Activated CD4-positive, alpha-beta memory T cell treated with anti-CD3 and anti-CD28 coated beads, Interleukin-2, amount 10 ng/mL, durations not matched to agents 7 days and 5 days (primary cell): Measurements from ENCODE around the gene CAVIN1. TPM values are rescaled to one million over a fixed set of nuclear protein-coding genes. Genes with fewer than 3 reads are reported as not detected.
A peak's percentile ranks its signal among the peaks of the same experiment; 100 is the strongest.
"Not testable (repeated sequence)": the region's sequence is repeated elsewhere in the genome, so short reads cannot be mapped to it uniquely, and the experiment has no call there.

ENCODE experiments used
- CTCF ChIA-PET: fragments of 350-600 bp; sonication (Branson Sonifier 250); formaldehyde crosslinking; loops from one replicate; lab custom pipeline; 2021; ENCODE audit warnings: antibody characterized with exemption, inconsistent platforms; lab: Charles Lee
- POLR2A ChIA-PET: fragments of 350-600 bp; sonication (Branson Sonifier 250); formaldehyde crosslinking; loops from one replicate; lab custom pipeline; 2021; ENCODE audit warnings: antibody characterized with exemption; lab: Charles Lee
- DNase-seq: peaks from one replicate; pipeline ENCODE4 v3.0.0-alpha.2; 2020
- H3K27ac Mint-ChIP-seq: one replicate; pipeline ENCODE4 v1.8.0; 2021; ENCODE audit warnings: mild to moderate bottlenecking, mixed read lengths
- H3K27me3 Mint-ChIP-seq: one replicate; pipeline ENCODE4 v1.8.0; 2021; ENCODE audit warnings: mixed read lengths
- H3K36me3 Mint-ChIP-seq: one replicate; pipeline ENCODE4 v1.8.0; 2021; ENCODE audit warnings: low read depth, mixed read lengths
- H3K4me1 Mint-ChIP-seq: one replicate; pipeline ENCODE4 v1.8.0; 2021; ENCODE audit warnings: mixed read lengths
- H3K4me3 Mint-ChIP-seq: one replicate; pipeline ENCODE4 v1.8.0; 2021; ENCODE audit warnings: mild to moderate bottlenecking, mixed read lengths
- H3K9me3 Mint-ChIP-seq: one replicate; pipeline ENCODE4 v1.8.0; 2021; ENCODE audit warnings: mixed read lengths
- total RNA-seq, 2 experiments: library from RNA; stranded (reverse); gene quantifications; one replicate each; pipeline ENCODE4 v1.2.3, GENCODE V29; 2021

CAVIN1 gene
- total RNA-seq, 2 experiments from 2014 or later: 1.0 to 1.1 TPM

GRCh38 chr17:42386777-42387657 is 36.0 kb downstream of the CAVIN1 start:
- CTCF ChIA-PET: no interaction called here
- Mint-ChIP-seq H3K27ac (peak overlapping the region; percentile 98), H3K27me3 (no peaks in the 10 kb centered on the region), H3K4me1 (peaks cover 47% of the 10 kb centered on the region), H3K4me3 (peak overlapping the region; percentile 90), H3K9me3 (no peaks in the 10 kb centered on the region), H3K36me3 (peaks cover 24% of the 10 kb centered on the region)
- POLR2A ChIA-PET: interaction anchor here (1.2 to 2.8 kb wide), 3 partner anchors 8 to 117 kb away, joined by 3 to 38 read pairs (median 32); no protein-coding TSS in a partner anchor
- DNase-seq: no peak

- DNase-seq: no peak
- H3K4me3 Mint-ChIP-seq: no peak overlapping the region
- H3K36me3 Mint-ChIP-seq: peaks cover 30% of the 10 kb centered on the region
- no peaks in the 10 kb centered on the region for H3K9me3 Mint-ChIP-seq
- H3K27ac Mint-ChIP-seq: no peak overlapping the region
- peaks cover 57% of the 10 kb centered on the region for H3K4me1 Mint-ChIP-seq
- ChIA-PET POLR2A (no interaction called here), CTCF (interaction anchor here (0.7 kb wide), 1 partner anchor 433 kb away, joined by 3 read pairs; no protein-coding TSS in a partner anchor)
- no peaks in the 10 kb centered on the region for H3K27me3 Mint-ChIP-seq
These were observed 41.2 kb downstream of the CAVIN1 start for GRCh38 chr17:42381898-42382297.

GRCh38 chr17:42380935-42381334 is 42.1 kb downstream of the CAVIN1 start:
- Mint-ChIP-seq H3K36me3 (peaks cover 24% of the 10 kb centered on the region), H3K9me3 (no peaks in the 10 kb centered on the region), H3K27me3 (no peaks in the 10 kb centered on the region), H3K4me3 (no peak overlapping the region), H3K4me1 (peaks cover 50% of the 10 kb centered on the region), H3K27ac (no peak overlapping the region)
- CTCF ChIA-PET: interaction anchor here (1.1 kb wide), 1 partner anchor 57 kb away, joined by 6 read pairs; no protein-coding TSS in a partner anchor
- no peak for DNase-seq
- POLR2A ChIA-PET: interaction anchor here (4.0 kb wide), 1 partner anchor 8 kb away, joined by 38 read pairs; the partner anchor contains the start of gene STAT3

- Mint-ChIP-seq H3K4me3 (peak overlapping the region; percentile 75), H3K4me1 (peaks cover 50% of the 10 kb centered on the region), H3K9me3 (no peaks in the 10 kb centered on the region), H3K36me3 (peaks cover 19% of the 10 kb centered on the region), H3K27me3 (no peaks in the 10 kb centered on the region), H3K27ac (peak overlapping the region; percentile 63)
- DNase-seq: no peak
- ChIA-PET CTCF (interaction anchor here (0.6 to 1.3 kb wide), 7 partner anchors 9 to 148 kb away, joined by 3 to 4 read pairs (median 3); partner anchors contain the start of gene STAT3), POLR2A (interaction anchor here (0.9 to 4.0 kb wide), 4 partner anchors 9 to 90 kb away, joined by 3 to 38 read pairs (median 5); partner anchors contain the start of gene STAT3)
These were observed 44.0 kb downstream of the CAVIN1 start for GRCh38 chr17:42378959-42379594.

GRCh38 chr17:42378359-42378958 is 44.6 kb downstream of the CAVIN1 start:
- POLR2A ChIA-PET: interaction anchor here (1.3 to 4.0 kb wide), 3 partner anchors 10 to 12 kb away, joined by 5 to 38 read pairs (median 5); partner anchors contain the start of gene STAT3
- peak overlapping the region; percentile 63 for H3K27ac Mint-ChIP-seq
- CTCF ChIA-PET: interaction anchor here (0.8 to 1.3 kb wide), 4 partner anchors 10 to 38 kb away, joined by 3 to 4 read pairs (median 3); partner anchors contain the start of gene STAT3
- no peaks in the 10 kb centered on the region for H3K9me3 Mint-ChIP-seq
- H3K27me3 Mint-ChIP-seq: no peaks in the 10 kb centered on the region
- DNase-seq: no peak
- H3K4me1 Mint-ChIP-seq: peaks cover 51% of the 10 kb centered on the region
- peak overlapping the region; percentile 75 for H3K4me3 Mint-ChIP-seq
- peaks cover 17% of the 10 kb centered on the region for H3K36me3 Mint-ChIP-seq

- no peak overlapping the region for H3K4me3 Mint-ChIP-seq
- CTCF ChIA-PET: interaction anchor here (0.7 to 1.0 kb wide), 3 partner anchors 144 to 204 kb away, joined by 3 to 5 read pairs (median 3); partner anchors contain the start of gene PSMC3IP
- H3K4me1 Mint-ChIP-seq: peaks cover 37% of the 10 kb centered on the region
These were observed 49.2 kb downstream of the CAVIN1 start for GRCh38 chr17:42373896-42374295.

GRCh38 chr17:42372142-42372541 is 50.9 kb downstream of the CAVIN1 start:
- peaks cover 22% of the 10 kb centered on the region for H3K36me3 Mint-ChIP-seq
- CTCF ChIA-PET: interaction anchor here (0.8 kb wide), 1 partner anchor 13 kb away, joined by 3 read pairs; no protein-coding TSS in a partner anchor
- no peaks in the 10 kb centered on the region for H3K27me3 Mint-ChIP-seq
- peaks cover 31% of the 10 kb centered on the region for H3K4me1 Mint-ChIP-seq
- POLR2A ChIA-PET: no interaction called here
- H3K9me3 Mint-ChIP-seq: no peaks in the 10 kb centered on the region
- no peak overlapping the region for H3K4me3 Mint-ChIP-seq
- H3K27ac Mint-ChIP-seq: no peak overlapping the region
- DNase-seq: no peak

More at GRCh38 chr17:42373896-42374295, 49.2 kb downstream of the CAVIN1 start:
- no peak for DNase-seq
- POLR2A ChIA-PET: interaction anchor here (1.0 to 1.9 kb wide), 2 partner anchors 15 to 37 kb away, joined by 3 to 5 read pairs; partner anchors contain the start of gene STAT3
- Mint-ChIP-seq H3K36me3 (peaks cover 27% of the 10 kb centered on the region), H3K27ac (no peak overlapping the region), H3K9me3 (no peaks in the 10 kb centered on the region), H3K27me3 (no peaks in the 10 kb centered on the region)

- Mint-ChIP-seq H3K4me1 (peaks cover 43% of the 10 kb centered on the region), H3K36me3 (peaks cover 31% of the 10 kb centered on the region)
- H3K4me3 Mint-ChIP-seq, H3K27me3 Mint-ChIP-seq, DNase-seq, H3K9me3 Mint-ChIP-seq, H3K27ac Mint-ChIP-seq: not testable (repeated sequence)
- ChIA-PET CTCF (interaction anchor here (1.9 kb wide), 1 partner anchor 38 kb away, joined by 6 read pairs; no protein-coding TSS in a partner anchor), POLR2A (interaction anchor here (1.8 kb wide), 1 partner anchor 10 kb away, joined by 5 read pairs; no protein-coding TSS in a partner anchor)
These were observed 54.1 kb downstream of the CAVIN1 start for GRCh38 chr17:42368797-42369561.

- H3K27ac Mint-ChIP-seq, DNase-seq, H3K9me3 Mint-ChIP-seq, H3K4me3 Mint-ChIP-seq, H3K27me3 Mint-ChIP-seq: not testable (repeated sequence)
- CTCF ChIA-PET: interaction anchor here (1.9 kb wide), 1 partner anchor 38 kb away, joined by 6 read pairs; no protein-coding TSS in a partner anchor
- Mint-ChIP-seq H3K36me3 (peaks cover 35% of the 10 kb centered on the region), H3K4me1 (peaks cover 47% of the 10 kb centered on the region)
- POLR2A ChIA-PET: interaction anchor here (1.8 kb wide), 1 partner anchor 11 kb away, joined by 5 read pairs; no protein-coding TSS in a partner anchor
These were observed 54.7 kb downstream of the CAVIN1 start for GRCh38 chr17:42368310-42368709.

- H3K9me3 Mint-ChIP-seq, POLR2A ChIA-PET, H3K4me3 Mint-ChIP-seq, DNase-seq, H3K27me3 Mint-ChIP-seq, H3K27ac Mint-ChIP-seq: not testable (repeated sequence)
- CTCF ChIA-PET: interaction anchor here (0.6 kb wide), 1 partner anchor 74 kb away, joined by 3 read pairs; no protein-coding TSS in a partner anchor
- Mint-ChIP-seq H3K36me3 (peaks cover 40% of the 10 kb centered on the region), H3K4me1 (peaks cover 66% of the 10 kb centered on the region)
These were observed 56.7 kb downstream of the CAVIN1 start for GRCh38 chr17:42366176-42367023.
